PFSK-1 (cell line): ENCODE measurements around the gene NAALADL2.

Experiments used
- FOXP2 ChIP-seq: optimal IDR thresholded peaks from 2 replicates; pipeline ENCODE3; 2011; ENCODE audit warnings: borderline replicate concordance, control low read depth, inconsistent platforms; ENCODE audit not compliant: insufficient read depth; ENCODE audit errors: extremely low read length, extremely low read depth
- POLR2AphosphoS5 ChIP-seq: IDR thresholded peaks from 2 replicates; pipeline ENCODE4 v1.6.1; 2012; ENCODE audit warnings: low read depth, mild to moderate bottlenecking, control low read depth, low read length, moderate library complexity
- SIN3A ChIP-seq: IDR thresholded peaks from 2 replicates; pipeline ENCODE4 v1.6.1; 2012; ENCODE audit warnings: mild to moderate bottlenecking, low read length, moderate library complexity, borderline replicate concordance; ENCODE audit not compliant: insufficient read depth
- TAF1 ChIP-seq: IDR thresholded peaks from 2 replicates; pipeline ENCODE4 v1.6.1; 2012; ENCODE audit warnings: low read length, control low read depth, borderline replicate concordance; ENCODE audit not compliant: insufficient read depth
- TF ChIP-seq, protein P1 (sequence below), 2 experiments: IDR thresholded peaks; 2 replicates each; pipeline versions ENCODE4 v1.6.1 to v1.8.0; 2011 to 2012; ENCODE audit warnings: low read depth in 2 of 2, low read length in 2 of 2, control low read depth in 1 of 2, inconsistent platforms in 1 of 2, mild to moderate bottlenecking in 1 of 2, moderate library complexity in 1 of 2; ENCODE audit not compliant: insufficient read depth in 1 of 2

NAALADL2 gene

DNA sequence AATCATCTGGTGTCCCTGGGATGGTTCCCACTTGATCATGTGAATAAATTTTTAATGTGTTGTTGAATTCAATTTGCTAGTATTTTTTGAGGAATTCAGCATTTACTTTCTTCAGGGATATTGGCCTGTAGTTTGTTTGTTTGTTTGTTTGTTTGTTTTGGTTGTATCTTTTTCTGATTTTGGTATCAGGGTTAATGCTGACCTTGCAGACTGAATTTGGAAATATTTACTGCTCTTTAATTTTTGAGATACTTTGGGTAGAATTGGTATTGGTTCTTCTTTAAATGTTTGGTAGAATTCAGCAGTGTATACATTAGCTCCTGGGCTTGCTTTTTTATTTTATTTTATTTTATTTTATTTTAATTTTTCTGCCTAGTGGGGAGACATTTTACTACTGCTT lies 803.7 kb downstream of the NAALADL2 start:
- TF ChIP-seq POLR2AphosphoS5 (no peak), TAF1 (no peak), SIN3A (no peak), FOXP2 (no peak)
- TF ChIP-seq, protein P1, sequence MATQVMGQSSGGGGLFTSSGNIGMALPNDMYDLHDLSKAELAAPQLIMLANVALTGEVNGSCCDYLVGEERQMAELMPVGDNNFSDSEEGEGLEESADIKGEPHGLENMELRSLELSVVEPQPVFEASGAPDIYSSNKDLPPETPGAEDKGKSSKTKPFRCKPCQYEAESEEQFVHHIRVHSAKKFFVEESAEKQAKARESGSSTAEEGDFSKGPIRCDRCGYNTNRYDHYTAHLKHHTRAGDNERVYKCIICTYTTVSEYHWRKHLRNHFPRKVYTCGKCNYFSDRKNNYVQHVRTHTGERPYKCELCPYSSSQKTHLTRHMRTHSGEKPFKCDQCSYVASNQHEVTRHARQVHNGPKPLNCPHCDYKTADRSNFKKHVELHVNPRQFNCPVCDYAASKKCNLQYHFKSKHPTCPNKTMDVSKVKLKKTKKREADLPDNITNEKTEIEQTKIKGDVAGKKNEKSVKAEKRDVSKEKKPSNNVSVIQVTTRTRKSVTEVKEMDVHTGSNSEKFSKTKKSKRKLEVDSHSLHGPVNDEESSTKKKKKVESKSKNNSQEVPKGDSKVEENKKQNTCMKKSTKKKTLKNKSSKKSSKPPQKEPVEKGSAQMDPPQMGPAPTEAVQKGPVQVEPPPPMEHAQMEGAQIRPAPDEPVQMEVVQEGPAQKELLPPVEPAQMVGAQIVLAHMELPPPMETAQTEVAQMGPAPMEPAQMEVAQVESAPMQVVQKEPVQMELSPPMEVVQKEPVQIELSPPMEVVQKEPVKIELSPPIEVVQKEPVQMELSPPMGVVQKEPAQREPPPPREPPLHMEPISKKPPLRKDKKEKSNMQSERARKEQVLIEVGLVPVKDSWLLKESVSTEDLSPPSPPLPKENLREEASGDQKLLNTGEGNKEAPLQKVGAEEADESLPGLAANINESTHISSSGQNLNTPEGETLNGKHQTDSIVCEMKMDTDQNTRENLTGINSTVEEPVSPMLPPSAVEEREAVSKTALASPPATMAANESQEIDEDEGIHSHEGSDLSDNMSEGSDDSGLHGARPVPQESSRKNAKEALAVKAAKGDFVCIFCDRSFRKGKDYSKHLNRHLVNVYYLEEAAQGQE (IDR thresholded peaks at IDR 0.05; ENCODE audit: insufficient read depth in 1 of 2, low read depth in 2 of 2, low read length in 2 of 2), result no peak

DNA sequence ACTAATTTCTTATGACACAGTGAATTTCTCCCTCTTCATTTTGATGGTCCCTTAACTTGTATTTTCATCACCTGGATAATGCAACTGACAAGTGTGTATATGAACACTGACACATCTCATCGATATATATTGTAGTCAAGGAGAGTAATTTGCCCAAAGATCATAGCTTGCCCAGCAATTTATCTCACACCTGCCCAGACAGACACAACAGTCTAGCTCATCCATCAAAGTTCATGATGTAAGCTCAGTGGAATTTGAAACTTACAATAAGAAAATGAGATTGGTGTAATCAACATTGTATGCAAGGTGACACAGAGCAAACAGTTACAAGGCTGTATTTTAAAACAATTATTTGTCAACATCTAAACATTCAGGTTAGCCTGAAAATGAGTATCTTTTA lies 805.8 kb downstream of the NAALADL2 start:
- TF ChIP-seq TAF1 (no peak), FOXP2 (no peak), POLR2AphosphoS5 (no peak), SIN3A (no peak)
- TF ChIP-seq, protein P1 (IDR thresholded peaks at IDR 0.05; ENCODE audit: insufficient read depth in 1 of 2, low read depth in 2 of 2, low read length in 2 of 2), result no peak

DNA sequence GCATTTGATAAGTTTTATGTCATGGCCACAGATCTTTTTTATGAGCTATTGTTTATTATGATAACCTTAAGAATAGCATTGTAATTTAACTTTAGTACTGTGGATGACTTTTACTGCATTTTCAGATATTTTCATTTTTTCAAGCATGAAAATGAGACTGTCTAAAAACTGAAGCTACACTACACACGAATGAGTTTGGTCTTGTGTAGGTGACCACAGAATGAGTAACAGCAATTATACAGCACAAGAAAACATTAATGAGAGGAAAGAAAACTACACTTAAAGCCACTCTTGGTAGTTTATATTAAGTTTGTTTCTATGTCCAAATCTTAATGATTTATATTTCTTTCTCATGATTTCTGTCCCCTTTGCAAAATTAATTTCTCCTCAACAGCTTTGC lies 809.2 kb downstream of the NAALADL2 start:
- no peak for TF ChIP-seq FOXP2
- TF ChIP-seq TAF1, result no peak
- no peak for TF ChIP-seq SIN3A
- TF ChIP-seq, protein P1 (IDR thresholded peaks at IDR 0.05; ENCODE audit: insufficient read depth in 1 of 2, low read depth in 2 of 2, low read length in 2 of 2), result no peak
- no peak for TF ChIP-seq POLR2AphosphoS5

DNA sequence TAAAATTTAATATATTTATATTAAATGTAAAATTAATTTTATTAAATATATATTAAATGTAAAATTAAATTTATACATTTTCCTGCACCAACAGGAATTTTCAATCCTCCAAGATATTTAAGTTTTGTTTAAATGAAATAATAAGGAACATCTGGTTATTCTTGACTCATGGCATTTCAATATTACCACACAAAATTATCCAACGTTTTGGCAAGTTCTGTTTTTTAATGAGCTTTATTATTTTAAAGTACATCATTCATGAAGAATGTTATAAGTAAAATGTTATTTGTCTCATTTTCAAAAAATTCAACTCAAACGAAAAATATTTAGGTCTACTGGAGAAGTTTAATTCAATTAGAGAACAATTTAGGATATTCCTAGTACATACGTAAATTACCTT lies 811.4 kb downstream of the NAALADL2 start:
- TF ChIP-seq, protein P1 (IDR thresholded peaks at IDR 0.05; ENCODE audit: insufficient read depth in 1 of 2, low read depth in 2 of 2, low read length in 2 of 2), result no peak
- no peak for TF ChIP-seq POLR2AphosphoS5

DNA sequence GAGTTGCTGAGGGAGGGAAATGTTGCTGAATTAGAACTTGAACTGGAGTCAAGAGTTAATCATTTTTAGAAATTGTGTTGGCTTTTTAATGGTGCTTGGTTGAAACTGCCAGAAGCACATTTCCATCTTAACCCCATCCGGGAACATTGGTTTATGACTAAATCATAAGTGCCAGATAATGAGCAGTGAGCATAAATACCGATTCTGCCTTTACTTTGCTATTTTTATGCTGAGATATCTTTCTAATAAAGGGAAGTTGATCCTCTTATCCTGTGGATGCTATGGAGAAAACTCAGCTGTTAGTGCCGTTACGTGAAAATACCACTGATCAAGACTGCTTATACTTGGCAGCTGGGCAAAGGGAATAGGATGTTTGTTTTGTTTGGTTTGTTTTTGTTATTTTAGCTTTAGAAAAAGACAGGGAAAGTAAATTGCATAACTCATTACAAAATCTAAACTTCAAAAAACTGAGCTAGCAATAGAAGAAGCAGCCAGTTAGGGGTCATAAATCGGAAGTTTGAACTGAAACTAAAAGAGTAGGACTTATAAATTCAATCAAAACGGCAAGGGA lies 813.1 kb downstream of the NAALADL2 start:
- TF ChIP-seq POLR2AphosphoS5, result no peak
